Skeletal muscle cell (primary cell): ENCODE data around the gene HHIPL1.

ENCODE experiments used
- DNase-seq: peaks from one replicate; pipeline ENCODE4 v3.0.0-alpha.2; 2010; ENCODE audit warnings: low read depth
- H3K4me3 ChIP-seq: 2 replicates; pipeline ENCODE4 v1.5.1; 2011; ENCODE audit warnings: low read depth, mild to moderate bottlenecking, control low read depth, low read length, moderate library complexity

The HHIPL1 gene

GRCh38 chr14:99700379-99700778 is 55.5 kb downstream of the HHIPL1 start:
- no peak overlapping the region for H3K4me3 ChIP-seq
- DNase-seq, result no peak

GRCh38 chr14:99701260-99701659 is 56.3 kb downstream of the HHIPL1 start:
- no peak for DNase-seq
- H3K4me3 ChIP-seq, result no peak overlapping the region

- no peak for DNase-seq
- H3K4me3 ChIP-seq, result no peak overlapping the region
Measured at GRCh38 chr14:99702115-99702514, 57.2 kb downstream of the HHIPL1 start.

- H3K4me3 ChIP-seq, result no peak overlapping the region
- DNase-seq, result no peak
Measured at GRCh38 chr14:99703381-99703780, 58.5 kb downstream of the HHIPL1 start.

GRCh38 chr14:99704037-99704436 is 59.1 kb downstream of the HHIPL1 start:
- DNase-seq, result no peak
- H3K4me3 ChIP-seq, result no peak overlapping the region

- DNase-seq, result no peak
- no peak overlapping the region for H3K4me3 ChIP-seq
Measured at GRCh38 chr14:99706107-99706900, 61.4 kb downstream of the HHIPL1 start.

- DNase-seq, result no peak
Measured at GRCh38 chr14:99707420-99707819, 62.5 kb downstream of the HHIPL1 start.

GRCh38 chr14:99707921-99708320 is 63.0 kb downstream of the HHIPL1 start:
- H3K4me3 ChIP-seq, result no peak overlapping the region
- no peak for DNase-seq

More at GRCh38 chr14:99707420-99707819, 62.5 kb downstream of the HHIPL1 start:
- no peak overlapping the region for H3K4me3 ChIP-seq

- H3K4me3 ChIP-seq, result no peak overlapping the region
- DNase-seq, result no peak
Measured at GRCh38 chr14:99708449-99708848, 63.5 kb downstream of the HHIPL1 start.

- no peak for DNase-seq
- no peak overlapping the region for H3K4me3 ChIP-seq
Measured at GRCh38 chr14:99713972-99714371, 69.0 kb downstream of the HHIPL1 start.

GRCh38 chr14:99715266-99716000 is 70.5 kb downstream of the HHIPL1 start:
- DNase-seq, result no peak
- H3K4me3 ChIP-seq, result no peak overlapping the region

- no peak for DNase-seq
Measured at GRCh38 chr14:99716091-99716849, 71.3 kb downstream of the HHIPL1 start.

GRCh38 chr14:99716850-99717681 is 72.1 kb downstream of the HHIPL1 start:
- no peak for DNase-seq
- no peak overlapping the region for H3K4me3 ChIP-seq

More at GRCh38 chr14:99716091-99716849, 71.3 kb downstream of the HHIPL1 start:
- H3K4me3 ChIP-seq, result no peak overlapping the region

- H3K4me3 ChIP-seq, result no peak overlapping the region
- DNase-seq, result no peak
Measured at GRCh38 chr14:99717682-99718013, 72.7 kb downstream of the HHIPL1 start.

GRCh38 chr14:99718031-99718810 is 73.3 kb downstream of the HHIPL1 start:
- no peak overlapping the region for H3K4me3 ChIP-seq
- DNase-seq, result no peak

GRCh38 chr14:99718811-99719192 is 73.9 kb downstream of the HHIPL1 start:
- DNase-seq, result no peak

GRCh38 chr14:99720941-99721791 is 76.2 kb downstream of the HHIPL1 start:
- no peak for DNase-seq

More at GRCh38 chr14:99718811-99719192, 73.9 kb downstream of the HHIPL1 start:
- no peak overlapping the region for H3K4me3 ChIP-seq

More at GRCh38 chr14:99720941-99721791, 76.2 kb downstream of the HHIPL1 start:
- H3K4me3 ChIP-seq, result no peak overlapping the region
